Activated CD8-positive, alpha-beta memory T cell treated with anti-CD3 and anti-CD28 coated beads, Interleukin-2, amount 50 U/mL, for 24 hours (primary cell): ENCODE results near the gene HCK.
A peak's percentile ranks its signal among the peaks of the same experiment; 100 is the strongest.
"Not testable (repeated sequence)": the region's sequence is repeated elsewhere in the genome, so short reads cannot be mapped to it uniquely, and the experiment has no call there.

Experiments
- DNase-seq: peaks from one replicate; pipeline ENCODE4 v3.0.0-alpha.2; 2020; ENCODE audit errors: extremely low read depth

HCK gene

GRCh38 chr20:32108814-32109391 lies 56.9 kb downstream of the HCK start:
- no peak for DNase-seq

GRCh38 chr20:32109392-32110172 lies 57.5 kb downstream of the HCK start, which contains the start of gene TM9SF4:
Gene TM9SF4 (plus strand): TSS chr20:32109714. CDS start chr20:32109741, 27 bp downstream.
- peak; percentile 81 for DNase-seq

- DNase-seq: peak; percentile 1
Observed at GRCh38 chr20:32110173-32110704, 58.2 kb downstream of the HCK start.

GRCh38 chr20:32110727-32111126 lies 58.7 kb downstream of the HCK start:
- no peak for DNase-seq

- no peak for DNase-seq
Observed at GRCh38 chr20:32111156-32111686, 59.2 kb downstream of the HCK start.

GRCh38 chr20:32111753-32112152 lies 59.7 kb downstream of the HCK start:
- DNase-seq: no peak

- DNase-seq: no peak
Observed at GRCh38 chr20:32112841-32113240, 60.8 kb downstream of the HCK start.

- DNase-seq: no peak
Observed at GRCh38 chr20:32113591-32114260, 61.7 kb downstream of the HCK start.

- DNase-seq: no peak
Observed at GRCh38 chr20:32114305-32114960, 62.4 kb downstream of the HCK start.

- no peak for DNase-seq
Observed at GRCh38 chr20:32115211-32115767, 63.2 kb downstream of the HCK start.

- no peak for DNase-seq
Observed at GRCh38 chr20:32116079-32116521, 64.1 kb downstream of the HCK start.

GRCh38 chr20:32116796-32117195 lies 64.8 kb downstream of the HCK start:
- DNase-seq: not testable (repeated sequence)

GRCh38 chr20:32118427-32118826 lies 66.4 kb downstream of the HCK start:
- DNase-seq: not testable (repeated sequence)

- no peak for DNase-seq
Observed at GRCh38 chr20:32119734-32120133, 67.7 kb downstream of the HCK start.

- not testable (repeated sequence) for DNase-seq
Observed at GRCh38 chr20:32121908-32122307, 69.9 kb downstream of the HCK start.

GRCh38 chr20:32123088-32123487 lies 71.0 kb downstream of the HCK start:
- DNase-seq: no peak

GRCh38 chr20:32124916-32125454 lies 72.9 kb downstream of the HCK start:
- no peak for DNase-seq

- no peak for DNase-seq
Observed at GRCh38 chr20:32125506-32125905, 73.5 kb downstream of the HCK start.

- DNase-seq: no peak
Observed at GRCh38 chr20:32126919-32127318, 74.9 kb downstream of the HCK start.

- DNase-seq: no peak
Observed at GRCh38 chr20:32127347-32127746, 75.3 kb downstream of the HCK start.

GRCh38 chr20:32128167-32128566 lies 76.1 kb downstream of the HCK start:
- DNase-seq: no peak
